DMS114 treated with DMSO at 0.1 percent for 48 hours (cell line): Measurements from ENCODE around the gene DNAH9.
A peak's percentile ranks its signal among the peaks of the same experiment; 100 is the strongest.
"Not testable (repeated sequence)": the region's sequence is repeated elsewhere in the genome, so short reads cannot be mapped to it uniquely, and the experiment has no call there.

ENCODE experiments used
- DNase-seq: peaks from one replicate; lab custom pipeline; 2025; ENCODE audit not compliant: unreplicated experiment; lab: John Stamatoyannopoulos, UW

The DNAH9 gene

GRCh38 chr17:11901931-11902330 is 303.7 kb downstream of the DNAH9 start:
- DNase-seq = no peak

GRCh38 chr17:11908711-11909146 is 310.5 kb downstream of the DNAH9 start:
- DNase-seq = no peak

- no peak for DNase-seq
These were observed 311.1 kb downstream of the DNAH9 start for GRCh38 chr17:11909348-11909747.

- no peak for DNase-seq
These were observed 317.8 kb downstream of the DNAH9 start for GRCh38 chr17:11916091-11916490.

DNA sequence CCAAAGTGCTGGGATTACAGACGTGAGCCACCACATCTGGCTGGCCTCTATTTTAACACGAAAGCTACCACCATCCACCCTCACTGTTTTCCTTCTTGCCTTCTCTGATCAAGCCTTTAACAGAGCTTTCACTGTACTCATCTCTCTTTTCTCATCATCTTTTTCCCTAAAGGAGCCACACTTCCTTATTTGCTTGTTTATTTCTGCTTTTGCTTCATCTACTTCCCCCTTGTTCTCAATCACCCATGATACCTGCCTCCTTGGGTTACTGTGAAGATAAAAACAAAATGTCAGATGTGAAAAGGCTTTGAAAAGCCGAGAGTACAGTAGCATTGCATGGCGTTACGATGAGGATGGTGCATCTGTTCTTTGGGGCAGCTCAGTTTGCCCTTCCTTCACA is 319.1 kb downstream of the DNAH9 start:
- no peak for DNase-seq

GRCh38 chr17:11921296-11921695 is 323.0 kb downstream of the DNAH9 start:
- no peak for DNase-seq

DNA sequence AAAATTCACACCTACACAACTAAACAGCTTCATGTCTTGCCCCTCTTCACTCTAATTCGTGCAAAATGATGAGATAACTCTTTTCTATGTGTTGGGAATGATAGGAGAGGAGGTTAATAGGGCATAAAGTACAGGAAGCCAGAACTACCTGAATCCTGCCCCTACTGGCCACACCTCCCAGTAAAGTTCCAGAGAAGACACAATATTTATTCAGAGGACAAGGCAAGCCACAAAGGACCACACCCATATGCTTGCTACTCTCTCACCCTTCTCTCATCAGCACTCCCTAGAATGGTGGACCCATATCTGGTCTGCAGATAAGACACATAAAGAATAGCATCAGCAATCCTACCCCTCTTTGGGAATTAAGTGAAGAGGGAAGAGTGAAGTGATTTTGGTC is 324.4 kb downstream of the DNAH9 start:
- no peak for DNase-seq

DNA sequence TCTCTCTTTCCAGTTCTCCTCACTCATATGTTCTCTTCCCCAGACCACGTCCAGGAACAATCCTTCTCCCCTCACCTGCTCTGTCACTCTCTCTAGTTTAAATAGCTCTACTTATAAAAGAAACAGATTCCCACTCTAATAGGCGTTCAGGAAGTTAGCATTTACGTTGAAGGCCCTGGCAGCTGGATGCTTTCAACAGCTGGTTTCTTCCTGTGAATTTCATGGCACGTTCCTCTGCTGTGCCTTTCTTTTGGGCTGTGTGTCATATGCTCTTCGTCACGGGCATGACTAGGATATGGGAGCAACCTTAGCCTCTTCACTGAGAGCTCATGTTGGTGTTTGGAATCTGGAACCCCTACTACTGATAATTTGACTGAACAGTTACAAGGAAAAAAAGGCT is 325.8 kb downstream of the DNAH9 start:
- DNase-seq = no peak

DNA sequence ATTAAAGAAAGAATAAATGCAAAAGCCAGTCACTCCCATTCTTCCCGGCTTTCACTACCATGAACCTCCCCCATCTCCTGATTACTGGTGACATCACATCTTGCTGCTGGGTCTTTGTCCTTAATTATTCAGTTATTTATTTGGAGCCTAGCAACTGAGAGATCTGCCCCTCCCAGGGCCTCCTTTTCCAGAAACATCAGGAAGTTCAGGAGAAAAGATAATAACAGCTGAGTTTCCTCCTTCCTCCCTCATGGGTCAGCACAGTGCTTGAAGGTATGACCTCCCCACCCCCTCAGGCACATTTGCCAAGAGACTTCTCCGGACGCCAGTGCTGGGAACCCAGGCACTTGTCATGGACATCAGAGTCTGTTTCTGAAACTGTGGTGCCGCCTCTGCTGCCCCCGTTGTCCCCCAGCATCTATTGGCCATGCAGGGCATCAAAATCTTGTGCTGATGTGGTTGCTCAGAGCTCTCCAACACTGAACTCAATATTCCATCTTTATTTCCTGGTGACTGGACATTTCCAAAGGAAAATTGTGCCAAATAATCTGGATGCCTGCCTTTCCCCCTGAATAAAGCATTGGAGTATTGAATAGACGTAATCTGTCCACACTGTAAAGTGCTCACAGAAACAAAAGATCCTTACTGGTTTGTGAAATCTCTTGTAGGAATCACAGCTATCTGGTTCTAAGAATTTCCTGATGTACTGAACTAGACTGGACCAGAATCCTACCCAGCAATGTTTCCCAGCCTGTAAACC is 327.2 kb downstream of the DNAH9 start:
- DNase-seq = no peak

DNA sequence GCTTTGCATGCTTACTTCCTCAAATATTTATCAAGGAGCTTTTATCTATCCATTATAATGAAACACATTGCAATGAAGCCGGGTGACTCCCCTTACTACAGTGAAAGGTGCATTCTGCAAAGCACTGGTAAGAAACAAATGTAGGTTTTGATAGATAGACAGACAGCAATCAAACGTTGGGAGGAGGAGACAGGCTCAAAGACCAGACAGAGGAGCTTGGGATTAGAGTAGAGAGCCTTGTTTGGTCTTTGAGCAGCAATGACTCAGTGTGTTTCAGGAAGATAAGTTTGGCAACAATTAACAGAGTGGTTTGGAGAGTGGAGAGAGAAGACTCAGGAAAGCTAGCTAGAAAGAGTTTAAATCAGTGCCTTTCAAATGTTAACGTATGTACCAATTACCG is 330.2 kb downstream of the DNAH9 start:
- no peak for DNase-seq

DNA sequence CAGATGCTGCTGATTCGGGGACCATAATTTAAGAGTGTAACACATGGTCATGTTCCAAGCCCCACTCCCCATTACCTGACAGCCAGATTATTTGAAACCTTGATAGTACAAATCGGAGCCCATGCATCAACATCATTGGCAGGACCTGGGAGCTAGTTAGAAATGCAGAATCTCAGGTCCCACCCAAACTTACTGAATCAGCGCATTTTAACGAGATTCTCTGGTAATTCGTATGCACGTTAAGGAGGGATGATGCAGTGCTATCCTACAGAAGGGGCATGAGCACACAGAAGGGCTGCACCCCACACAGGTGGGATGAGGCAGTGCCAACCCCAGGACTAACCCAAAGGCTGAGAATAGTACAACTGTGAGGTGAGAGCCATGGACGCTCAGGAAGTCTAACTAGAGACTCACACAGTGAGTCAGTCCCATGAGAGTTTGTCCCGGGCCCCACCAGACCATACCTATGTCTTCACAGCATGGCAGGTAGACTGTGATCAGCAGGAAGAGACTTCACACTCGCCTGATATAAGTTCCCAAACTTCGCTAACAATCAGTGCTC is 334.1 kb downstream of the DNAH9 start:
- no peak for DNase-seq

GRCh38 chr17:11935734-11936406 is 337.6 kb downstream of the DNAH9 start:
- DNase-seq = peak; percentile 35

GRCh38 chr17:11940904-11941303 is 342.6 kb downstream of the DNAH9 start:
- DNase-seq = no peak

GRCh38 chr17:11943086-11943485 is 344.8 kb downstream of the DNAH9 start:
- not testable (repeated sequence) for DNase-seq

GRCh38 chr17:11943759-11944347 is 345.6 kb downstream of the DNAH9 start:
- DNase-seq = no peak

GRCh38 chr17:11944587-11944986 is 346.3 kb downstream of the DNAH9 start:
- no peak for DNase-seq

- no peak for DNase-seq
These were observed 350.5 kb downstream of the DNAH9 start for GRCh38 chr17:11948789-11949188.

DNA sequence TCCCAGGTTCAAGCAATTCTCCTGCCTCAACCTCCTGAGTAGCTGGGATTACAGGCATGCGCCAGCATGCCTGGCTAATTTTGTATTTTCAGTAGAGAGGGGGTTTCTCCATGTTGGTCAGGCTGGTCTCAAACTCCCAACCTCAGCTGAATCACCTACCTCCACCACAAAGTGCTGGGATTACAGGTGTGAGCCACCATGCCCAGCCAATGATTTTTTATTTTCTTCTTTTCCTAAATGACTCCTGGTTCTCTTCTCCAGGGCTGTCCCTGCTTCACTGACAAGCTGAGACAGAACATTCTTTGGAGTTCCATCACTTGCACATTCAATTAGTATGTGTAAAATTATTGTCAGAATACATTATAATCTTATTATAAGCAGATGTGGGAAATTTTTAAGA is 351.3 kb downstream of the DNAH9 start:
- DNase-seq = not testable (repeated sequence)

DNA sequence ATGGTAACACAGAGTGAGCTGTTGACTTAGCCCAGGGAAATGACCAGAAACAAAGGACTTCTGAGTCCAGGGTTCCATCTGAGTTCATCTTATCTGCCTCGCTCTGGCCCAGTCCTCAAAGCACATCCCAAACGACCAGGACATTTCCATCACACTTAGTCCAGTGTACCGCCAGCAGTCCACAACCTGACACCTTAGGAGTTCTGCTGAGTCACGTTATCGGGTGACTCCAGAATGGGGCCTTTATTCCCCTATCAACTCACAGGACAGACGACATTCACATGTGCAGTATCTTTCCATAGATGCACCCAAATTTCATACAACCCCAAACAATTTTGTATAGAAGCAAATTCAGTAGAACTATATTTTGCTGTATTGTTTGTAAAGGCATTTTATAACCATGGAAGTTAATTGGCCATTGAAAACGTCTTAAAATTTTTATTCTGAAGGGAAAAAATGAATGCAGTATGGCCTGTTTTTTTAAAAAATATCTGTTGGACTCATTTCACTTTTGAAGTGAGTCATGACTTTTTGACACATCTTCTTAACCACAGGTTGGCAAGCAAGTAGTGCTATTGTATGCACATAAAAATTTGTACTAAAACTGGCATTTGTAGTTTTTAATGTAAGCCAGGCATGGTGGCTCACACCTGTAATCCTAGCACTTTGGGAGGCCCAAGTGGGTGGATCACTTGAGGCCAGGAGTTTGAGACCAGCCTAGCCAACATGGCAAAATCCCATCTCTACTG is 352.7 kb downstream of the DNAH9 start:
- no peak for DNase-seq

- no peak for DNase-seq
These were observed 354.3 kb downstream of the DNAH9 start for GRCh38 chr17:11952610-11953009.

- DNase-seq = no peak
These were observed 355.7 kb downstream of the DNAH9 start for GRCh38 chr17:11953924-11954323.
